Ovary (tissue), 9 donors: ENCODE results near the gene PCNA. TPM values are rescaled to one million over a fixed set of nuclear protein-coding genes. Genes with fewer than 3 reads are reported as not detected.

Source experiments
- DNase-seq, 5 donors: peaks; one replicate each; pipeline ENCODE4 v3.0.0-alpha.2; 2019 to 2020
- H3K27ac ChIP-seq, 2 donors: fragments of 200-600 bp; one replicate each; pipeline versions ENCODE4 v1.5.1 to v1.8.0; 2019 to 2022
- H3K27me3 ChIP-seq: fragments of 200-600 bp; one replicate; pipeline ENCODE4 v1.8.0; 2022
- H3K36me3 ChIP-seq: fragments of 200-600 bp; sonication (generic); one replicate; pipeline ENCODE4 v1.5.1; 2019
- H3K4me1 ChIP-seq: one replicate; pipeline ENCODE4 v1.8.1; 2013; ENCODE audit warnings: mild to moderate bottlenecking, moderate library complexity; ENCODE audit not compliant: insufficient read depth
- H3K4me3 ChIP-seq: fragments of 200-600 bp; sonication (generic); one replicate; pipeline ENCODE4 v1.5.1; 2017
- H3K9me3 ChIP-seq, 2 donors: fragments of 200-600 bp in 1 of 2; sonication (generic) in 1 of 2; one replicate each; pipeline versions ENCODE4 v1.5.1 to v1.8.1; 2013 to 2019; ENCODE audit warnings: mild to moderate bottlenecking in 1 of 2, moderate library complexity in 1 of 2
- EP300 ChIP-seq: sonication (generic); formaldehyde crosslinking; IDR thresholded peaks from one replicate; pipeline ENCODE4 v1.6.1; 2017; ENCODE audit warnings: antibody characterized with exemption
- POLR2A ChIP-seq: fragments of 450-650 bp; IDR thresholded peaks from one replicate; pipeline ENCODE4 v1.6.1; 2017; ENCODE audit warnings: antibody characterized with exemption, mild to moderate bottlenecking, moderate library complexity
- WGBS, 3 donors: extraction: QIAGEN DNeasy Blood & Tissue Kit in 1 of 3; methylation state at CpG; one replicate each; pipeline versions ENCODE4 v1.1.5 to v1.1.7; 2013 to 2017; 5-methylcytosine and 5-hydroxymethylcytosine counted together
- intact Hi-C, 4 donors: fragments of 100-400 bp; cut with DNase I; formaldehyde crosslinking; loops; one replicate each; pipeline versions ENCODE4 v1.11.0 to v1.15.1; 2022 to 2023
- polyA plus RNA-seq, 2 donors: library from polyadenylated mRNA; stranded (reverse); fragments of 200-250 nt in 1 of 2; fragments of 350-450 nt in 1 of 2; fragmentation: Illumina TruSeq in 1 of 2; extraction: RNeasy Lipid Tissue Mini Kit (QIAGEN cat#74804) in 1 of 2; gene quantifications; one replicate each; pipeline ENCODE4 v1.2.3, GENCODE V29; 2013 to 2014
- total RNA-seq, 7 donors: library from RNA; depleted of rRNA in 2 of 7; stranded (reverse); fragments of >200 nt in 2 of 7; fragmentation: NEBNext Ultra II Directional in 3 of 7; extraction: Animal tissue kit (Norgen Biotek cat#: 25700) in 3 of 7; gene quantifications; one replicate each; pipeline versions ENCODE4 v1.1.0 to v1.2.4, GENCODE V29; 2016 to 2023
- TF ChIP-seq, protein P1 (sequence below), 3 donors: fragments of 450-650 bp in 2 of 3; fragments of 200-600 bp in 1 of 3; IDR thresholded peaks; one replicate each; pipeline versions ENCODE4 v1.5.1 to v1.8.0; 2016 to 2022; ENCODE audit warnings: antibody characterized with exemption in 3 of 3, mild to moderate bottlenecking in 1 of 3
- donor health status: DM: no; HTN: no; CAD: no; lungs with moderate emphysema.
- donor health status: DM: no; HTN: no; CAD: no.
- donor health status: Bipolar disorder and iron deficiency.
- donor health status: DM: yes; HTN: yes; CAD: no.
- donor health status: DM: no; HTN: no; CAD: no.
- donor health status: DM: yes; HTN: yes; CAD: no.

PCNA gene
- total and polyA plus RNA-seq, 9 donors: 34.1 to 50.0 (median 42.1) TPM

DNA sequence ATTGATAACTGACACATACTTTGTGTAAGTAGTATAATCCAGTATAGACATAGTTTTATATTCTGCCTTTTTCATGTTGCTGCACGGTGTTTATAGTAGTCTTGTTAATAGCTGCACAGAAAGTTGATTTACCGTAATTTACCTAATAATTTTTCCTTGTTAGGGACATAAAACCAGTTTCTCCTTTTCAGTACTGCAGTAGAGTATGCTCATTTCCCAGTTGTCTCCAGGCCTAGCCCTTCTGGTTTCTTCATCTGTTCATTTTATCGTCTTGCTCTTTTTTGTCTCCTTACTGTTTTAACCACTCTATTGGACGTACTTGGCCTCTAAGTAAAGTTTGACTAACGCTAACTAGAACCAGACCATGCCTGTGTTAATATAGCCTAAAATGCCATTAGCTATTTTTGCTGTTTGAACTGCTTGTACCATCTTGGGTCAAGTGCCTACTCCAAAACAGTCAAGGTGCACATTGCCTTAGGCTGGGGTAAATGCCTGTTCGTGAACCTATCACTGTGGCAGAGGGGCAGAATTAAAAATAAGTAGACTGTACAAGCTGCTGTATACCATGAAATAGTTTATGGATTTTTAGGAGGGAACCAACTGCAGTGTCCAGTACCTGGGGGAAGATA, 41.9 kb upstream of the PCNA start:
- TF ChIP-seq, protein P1, sequence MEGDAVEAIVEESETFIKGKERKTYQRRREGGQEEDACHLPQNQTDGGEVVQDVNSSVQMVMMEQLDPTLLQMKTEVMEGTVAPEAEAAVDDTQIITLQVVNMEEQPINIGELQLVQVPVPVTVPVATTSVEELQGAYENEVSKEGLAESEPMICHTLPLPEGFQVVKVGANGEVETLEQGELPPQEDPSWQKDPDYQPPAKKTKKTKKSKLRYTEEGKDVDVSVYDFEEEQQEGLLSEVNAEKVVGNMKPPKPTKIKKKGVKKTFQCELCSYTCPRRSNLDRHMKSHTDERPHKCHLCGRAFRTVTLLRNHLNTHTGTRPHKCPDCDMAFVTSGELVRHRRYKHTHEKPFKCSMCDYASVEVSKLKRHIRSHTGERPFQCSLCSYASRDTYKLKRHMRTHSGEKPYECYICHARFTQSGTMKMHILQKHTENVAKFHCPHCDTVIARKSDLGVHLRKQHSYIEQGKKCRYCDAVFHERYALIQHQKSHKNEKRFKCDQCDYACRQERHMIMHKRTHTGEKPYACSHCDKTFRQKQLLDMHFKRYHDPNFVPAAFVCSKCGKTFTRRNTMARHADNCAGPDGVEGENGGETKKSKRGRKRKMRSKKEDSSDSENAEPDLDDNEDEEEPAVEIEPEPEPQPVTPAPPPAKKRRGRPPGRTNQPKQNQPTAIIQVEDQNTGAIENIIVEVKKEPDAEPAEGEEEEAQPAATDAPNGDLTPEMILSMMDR (IDR thresholded peaks at IDR 0.05): no peak
- TF ChIP-seq EP300: no peak
- TF ChIP-seq POLR2A: no peak
- Histone ChIP-seq H3K27me3 (no peaks in the 10 kb centered on the region), H3K27ac (no peak overlapping the region), H3K36me3 (no peaks in the 10 kb centered on the region), H3K4me1 (no peaks in the 10 kb centered on the region), H3K4me3 (no peak overlapping the region), H3K9me3 (no peaks in the 10 kb centered on the region)
- intact Hi-C loops: no loop called here
- DNase-seq: no peak
- WGBS, 3 donors: 89 to 91% (median 89%) methylated on average over 6 of the region's 6 CpGs

- Histone ChIP-seq H3K4me3 (no peak overlapping the region), H3K27me3 (no peaks in the 10 kb centered on the region), H3K36me3 (no peaks in the 10 kb centered on the region), H3K4me1 (no peaks in the 10 kb centered on the region), H3K27ac (no peak overlapping the region), H3K9me3 (no peaks in the 10 kb centered on the region)
- no peak for DNase-seq
- no peak for TF ChIP-seq EP300
- no peak for TF ChIP-seq POLR2A
- TF ChIP-seq, protein P1 (IDR thresholded peaks at IDR 0.05): no peak
- intact Hi-C loops: no loop called here
Measured at GRCh38 chr20:5160882-5161281, 41.1 kb upstream of the PCNA start.

- no peak for DNase-seq
Measured at GRCh38 chr20:5159928-5160327, 40.2 kb upstream of the PCNA start.

GRCh38 chr20:5156675-5157448, 37.1 kb upstream of the PCNA start:
- Histone ChIP-seq H3K36me3 (no peaks in the 10 kb centered on the region), H3K27ac (no peak overlapping the region), H3K4me3 (no peak overlapping the region), H3K9me3 (no peaks in the 10 kb centered on the region), H3K4me1 (no peaks in the 10 kb centered on the region), H3K27me3 (no peaks in the 10 kb centered on the region)
- DNase-seq: no peak
- WGBS, 3 donors: 54 to 77% (median 58%) methylated on average over 4 of the region's 4 CpGs
- TF ChIP-seq POLR2A (no peak), EP300 (no peak)
- TF ChIP-seq, protein P1 (IDR thresholded peaks at IDR 0.05): no peak
- intact Hi-C loops: no loop called here

More at GRCh38 chr20:5159928-5160327, 40.2 kb upstream of the PCNA start:
- Histone ChIP-seq H3K9me3 (no peaks in the 10 kb centered on the region), H3K36me3 (no peaks in the 10 kb centered on the region), H3K27me3 (no peaks in the 10 kb centered on the region), H3K4me1 (no peaks in the 10 kb centered on the region), H3K27ac (no peak overlapping the region), H3K4me3 (no peak overlapping the region)
- intact Hi-C loops: no loop called here
- TF ChIP-seq POLR2A (no peak), EP300 (no peak)
- TF ChIP-seq, protein P1 (IDR thresholded peaks at IDR 0.05): no peak
- 65 to 73% (median 69%) methylated on average over 3 of the region's 3 CpGs for WGBS, 3 donors
